ENCODE measurements around the gene NFE2L3.
"Not testable (repeated sequence)": the region's sequence is repeated elsewhere in the genome, so short reads cannot be mapped to it uniquely, and the experiment has no call there.

NFE2L3 gene

GRCh38 chr7:26186364-26187311, 34.6 kb downstream of the NFE2L3 start:
- no peak for DNase-seq (ENCODE audit: low spot score)

GRCh38 chr7:26187380-26188205, 35.6 kb downstream of the NFE2L3 start:
- DNase-seq (ENCODE audit: low spot score) = no peak

- no peak for DNase-seq (ENCODE audit: low spot score)
Measured at GRCh38 chr7:26188206-26188956, 36.4 kb downstream of the NFE2L3 start.

DNA sequence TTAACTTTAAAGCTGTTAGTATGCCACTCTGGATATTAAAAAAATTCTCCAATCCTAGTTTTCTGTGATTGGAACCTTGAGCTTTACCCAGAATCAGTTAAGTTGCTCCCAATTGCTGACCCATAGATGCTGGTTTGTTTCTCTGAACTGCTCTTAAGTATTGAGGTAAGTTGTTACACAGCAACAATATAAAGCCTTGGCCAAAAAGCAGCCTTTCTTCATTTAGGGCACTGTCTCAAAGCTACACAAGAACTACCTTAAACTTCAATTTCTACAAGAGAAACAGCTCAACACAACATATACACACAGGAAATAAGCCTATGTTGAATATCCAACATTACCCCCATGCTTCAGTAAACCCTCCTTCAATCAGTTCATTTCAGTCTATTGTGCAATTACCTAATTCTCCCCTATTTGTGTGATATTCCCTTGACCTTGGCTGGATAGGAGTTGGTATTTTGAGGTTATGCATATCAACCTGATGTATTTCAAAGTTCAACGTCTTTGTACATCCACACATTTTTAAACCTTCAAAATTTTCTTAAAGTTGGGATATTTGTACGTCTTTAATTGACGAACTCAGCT, 37.1 kb downstream of the NFE2L3 start:
- DNase-seq (ENCODE audit: low spot score) = no peak

- DNase-seq (ENCODE audit: low spot score) = no peak
Measured at GRCh38 chr7:26189697-26190096, 37.7 kb downstream of the NFE2L3 start.

DNA sequence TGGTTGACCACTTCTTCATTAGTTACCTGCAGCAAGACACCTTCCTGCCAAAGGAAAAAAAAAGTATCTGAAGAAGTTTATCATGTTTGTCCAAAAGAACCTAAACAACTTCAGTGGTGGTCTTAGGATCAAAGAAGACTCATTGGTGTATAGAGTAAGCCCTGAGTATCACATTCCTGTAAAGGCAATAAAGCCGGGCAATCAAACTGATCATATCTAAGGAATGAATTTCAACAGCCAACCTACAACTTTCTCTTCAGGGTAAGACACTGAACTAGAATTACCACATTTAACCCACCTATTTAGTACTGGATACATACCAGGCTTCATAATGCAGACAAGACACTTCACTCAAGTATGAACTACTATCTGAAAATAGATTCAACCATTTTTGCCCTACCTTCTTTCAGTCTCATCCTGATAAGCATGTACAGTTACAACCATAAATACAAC, 38.4 kb downstream of the NFE2L3 start:
- DNase-seq (ENCODE audit: low spot score) = no peak

DNA sequence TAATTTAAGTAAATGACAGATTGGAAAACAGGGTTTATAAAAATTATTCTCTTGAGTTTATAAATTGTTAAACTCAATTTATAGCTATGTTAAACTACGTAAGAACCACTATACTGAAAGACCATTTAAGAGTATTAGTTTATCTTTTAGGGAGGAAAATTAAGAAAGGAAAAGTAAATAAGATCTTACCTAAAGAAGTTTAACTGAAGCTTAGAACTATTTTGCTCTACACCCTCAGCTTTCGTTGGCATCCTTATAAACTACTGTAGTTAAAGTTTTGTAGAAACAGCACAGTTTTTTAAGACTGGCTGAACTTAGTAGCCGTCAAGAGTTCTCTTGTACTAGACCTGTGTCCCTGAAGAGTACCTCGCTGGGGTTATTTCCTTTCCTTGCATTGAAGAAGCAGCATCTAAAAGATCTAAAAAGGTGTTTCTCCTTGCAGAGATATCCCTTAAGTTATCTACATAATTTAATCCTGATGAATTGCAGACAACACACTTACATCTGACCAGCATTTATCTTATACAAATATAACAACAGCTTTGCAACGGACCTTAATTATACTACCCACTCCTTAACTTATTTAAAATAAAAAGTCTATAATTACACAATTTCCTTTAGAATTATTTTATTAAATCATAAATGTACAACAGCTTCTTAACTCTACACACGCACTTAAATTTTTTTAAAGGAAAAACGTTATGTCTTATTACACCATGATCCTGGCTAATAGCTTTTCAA, 39.4 kb downstream of the NFE2L3 start:
- no peak for DNase-seq (ENCODE audit: low spot score)

GRCh38 chr7:26191974-26192479, 40.0 kb downstream of the NFE2L3 start:
- no peak for DNase-seq (ENCODE audit: low spot score)

GRCh38 chr7:26192485-26193087, 40.6 kb downstream of the NFE2L3 start:
- no peak for DNase-seq (ENCODE audit: low spot score)

GRCh38 chr7:26193432-26194207, 41.6 kb downstream of the NFE2L3 start:
- DNase-seq (ENCODE audit: low spot score) = no peak

DNA sequence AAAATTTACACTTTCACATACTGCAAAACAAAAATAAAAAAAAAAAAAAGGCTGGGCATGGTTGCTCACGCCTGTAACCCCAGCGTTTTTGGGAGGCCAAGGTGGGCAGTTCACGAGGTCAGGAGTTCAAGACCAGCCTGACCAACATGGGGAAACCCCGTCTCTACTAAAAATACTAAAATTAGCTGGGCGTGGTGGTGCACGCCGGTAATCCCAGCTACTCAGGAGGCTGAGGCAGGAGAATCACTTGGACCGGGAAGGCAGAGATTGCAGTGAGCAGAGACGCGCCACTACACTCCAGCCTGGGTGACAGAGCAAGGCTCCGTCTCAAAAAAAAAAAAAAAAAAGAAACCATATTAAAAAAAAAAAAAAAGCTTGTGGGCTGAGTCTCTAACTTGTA, 42.8 kb downstream of the NFE2L3 start:
- not testable (repeated sequence) for DNase-seq (ENCODE audit: low spot score)

GRCh38 chr7:26195182-26195581, 43.2 kb downstream of the NFE2L3 start:
- no peak for DNase-seq (ENCODE audit: low spot score)

DNA sequence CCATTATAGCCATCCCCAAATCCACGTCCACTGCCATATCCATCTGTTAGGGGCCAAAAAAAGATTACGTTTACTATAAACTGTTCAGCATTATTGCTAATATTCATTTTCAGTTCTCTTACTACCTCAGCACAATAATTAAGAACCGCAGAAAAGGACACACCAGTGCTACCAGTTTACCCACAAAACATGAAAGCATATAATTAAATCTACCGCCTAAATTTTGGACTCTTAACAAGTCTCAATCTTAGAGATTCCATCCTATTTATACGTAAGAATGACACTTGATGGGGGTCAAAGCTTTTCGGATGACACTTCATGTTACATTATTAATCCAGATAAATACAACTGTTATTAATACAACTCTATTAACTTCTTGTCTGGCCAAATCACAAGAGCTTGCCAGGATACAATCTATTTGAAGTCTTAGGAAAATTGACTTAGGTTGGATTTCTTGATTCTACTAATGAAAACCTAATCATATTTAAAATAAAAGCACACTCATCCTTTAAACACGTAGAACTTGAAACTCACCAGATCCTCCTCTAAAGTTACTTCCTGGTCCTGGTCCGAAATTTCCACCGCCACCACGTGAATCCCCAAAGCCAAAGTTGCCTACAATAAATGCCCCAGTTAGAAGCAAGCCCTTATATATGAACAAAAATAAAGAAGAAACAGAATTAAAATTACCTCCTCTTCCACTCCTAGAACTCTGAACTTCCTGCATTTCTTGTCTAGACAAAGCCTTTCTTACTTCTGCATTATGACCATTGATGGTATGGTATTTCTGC, 44.1 kb downstream of the NFE2L3 start:
- no peak for DNase-seq (ENCODE audit: low spot score)

DNA sequence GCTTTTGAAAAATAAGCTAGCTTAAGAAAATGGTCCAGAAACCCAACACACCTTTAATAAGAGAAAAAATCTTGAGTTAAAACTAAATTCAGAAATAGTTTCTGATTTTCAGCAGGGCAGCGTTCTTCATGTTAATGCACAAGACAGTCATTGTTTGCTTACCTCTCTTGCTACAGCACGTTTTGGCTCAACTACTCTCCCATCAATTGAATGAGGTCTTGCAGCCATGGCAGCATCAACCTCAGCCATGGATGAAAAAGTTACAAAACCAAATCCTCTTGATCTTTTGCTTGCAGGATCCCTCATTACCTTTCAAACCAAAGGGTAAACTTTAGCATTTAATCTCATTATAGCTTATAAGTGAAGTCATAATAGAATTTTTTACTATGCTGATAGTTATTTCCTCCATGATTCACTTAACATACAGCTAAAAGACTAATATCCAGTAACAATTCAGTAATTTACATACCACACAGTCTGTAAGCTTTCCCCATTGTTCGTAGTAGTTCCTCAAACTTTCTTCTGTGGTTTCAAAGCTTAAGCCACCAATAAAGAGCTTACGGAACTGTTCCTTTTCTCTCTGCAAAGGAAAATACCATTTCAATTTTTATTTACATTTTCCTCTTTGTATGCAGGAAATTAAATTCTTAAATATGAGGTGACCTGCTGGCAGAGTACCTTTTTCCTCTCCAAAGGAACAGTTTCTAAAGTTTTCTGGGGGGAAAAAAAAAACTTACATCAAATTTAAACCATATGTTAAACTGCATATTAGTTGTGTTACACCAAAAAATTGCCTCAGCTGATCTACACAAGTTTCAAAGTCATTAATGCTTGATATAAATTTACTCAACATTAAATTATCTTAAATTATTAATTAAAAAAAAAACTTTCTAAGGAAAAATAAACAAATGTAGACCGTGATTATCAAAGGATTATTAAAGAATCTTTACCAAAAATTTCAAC, 45.4 kb downstream of the NFE2L3 start:
- no peak for DNase-seq (ENCODE audit: low spot score)

DNA sequence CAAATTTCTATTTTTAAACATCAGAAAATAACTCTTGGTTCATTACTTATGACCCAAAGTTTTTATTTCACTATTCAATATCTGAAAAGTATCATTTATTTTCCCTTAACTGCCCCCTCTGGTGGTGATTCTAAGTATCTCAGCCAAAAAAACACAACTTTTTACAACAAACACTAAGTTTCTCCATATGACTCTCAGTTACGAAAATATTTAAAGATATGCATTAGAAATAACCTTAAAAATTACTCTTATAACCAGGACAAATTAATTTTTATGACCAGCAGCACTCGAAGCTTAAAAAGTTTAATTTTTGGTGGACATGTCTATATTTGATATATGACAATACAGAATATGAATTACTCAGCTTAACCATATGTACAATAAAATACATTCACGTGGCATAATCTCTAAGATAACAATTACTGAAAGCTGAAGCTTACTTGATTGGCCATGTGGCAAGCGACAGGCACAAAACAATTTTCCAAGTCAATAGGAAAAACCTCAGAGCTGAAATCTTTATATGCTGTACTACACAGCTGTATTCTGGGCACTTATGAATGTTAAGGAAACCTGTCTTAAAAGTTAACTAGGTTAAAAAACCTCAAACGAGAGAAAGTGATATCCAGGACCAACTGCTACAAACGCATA, 46.3 kb downstream of the NFE2L3 start:
- DNase-seq (ENCODE audit: low spot score) = no peak

- no peak for DNase-seq (ENCODE audit: low spot score)
Measured at GRCh38 chr7:26198781-26199169, 46.8 kb downstream of the NFE2L3 start.

Measured in activated CD4-positive, alpha-beta T cell treated with anti-CD3 and anti-CD28 coated beads, Interleukin-2, Interleukin-4, amounts not matched to agents 100 ng/mL and 50 ng/mL, durations not matched to agents 16 hours and 8 hours (primary cell).